NCI-H128 (cell line): ENCODE results near the gene DELE1.
A peak's percentile ranks its signal among the peaks of the same experiment; 100 is the strongest.

Experiments
- DNase-seq: peaks from one replicate; lab custom pipeline; 2025; ENCODE audit not compliant: unreplicated experiment; lab: John Stamatoyannopoulos, UW

DELE1 gene

DNA sequence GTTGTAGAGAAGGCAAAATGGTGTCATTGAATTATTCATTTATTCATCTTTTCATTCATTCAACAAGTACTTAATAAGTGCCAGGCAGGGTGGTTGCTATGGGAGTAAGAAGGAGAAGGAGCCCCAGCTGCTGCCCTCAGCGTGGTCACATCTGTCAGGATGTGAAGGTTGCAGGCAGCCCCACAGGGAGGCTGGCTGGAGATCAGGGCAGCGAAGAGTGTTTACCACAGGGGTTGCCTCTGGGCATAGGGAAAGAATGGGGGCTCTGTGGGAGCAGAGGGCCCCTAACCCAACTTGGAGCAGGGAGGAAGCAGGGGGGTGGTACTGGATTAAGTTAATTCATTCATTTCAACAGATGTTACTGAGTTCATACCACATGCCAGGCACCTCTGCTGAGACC lies 28.3 kb downstream of the DELE1 start:
- no peak for DNase-seq

- DNase-seq, result no peak
Observed at GRCh38 chr5:141954194-141954593, 30.5 kb downstream of the DELE1 start.

DNA sequence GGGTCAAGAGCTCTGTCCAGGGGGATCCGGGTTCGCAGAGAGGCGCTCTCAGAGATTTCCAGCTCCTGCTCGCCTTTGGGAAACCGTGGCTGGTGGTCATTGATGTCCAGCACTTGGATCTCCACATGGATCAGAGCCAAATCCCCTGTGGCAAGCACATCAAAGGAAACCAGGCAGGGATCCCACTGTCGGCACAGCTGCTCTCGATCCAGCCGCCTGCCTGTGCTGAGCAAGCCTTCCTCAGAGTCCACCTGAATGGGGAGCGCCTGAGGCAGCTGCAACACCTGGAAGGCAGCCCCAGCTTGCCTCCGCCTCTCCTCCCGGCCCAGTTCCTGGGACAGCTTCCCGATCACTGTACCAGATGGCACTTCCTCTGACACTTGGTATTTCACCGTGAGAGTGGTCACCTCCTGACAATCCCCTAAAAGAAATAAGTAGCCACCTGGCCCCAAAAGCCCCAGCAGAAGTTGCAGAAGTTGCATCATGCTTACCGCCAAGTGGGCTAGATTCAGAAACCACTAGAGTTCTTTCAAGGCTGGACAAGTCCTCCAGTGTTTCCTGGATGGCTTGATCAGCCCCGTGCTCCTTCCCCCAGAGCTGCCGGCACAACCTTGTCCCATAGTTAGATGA lies 33.8 kb downstream of the DELE1 start:
- no peak for DNase-seq

- DNase-seq, result no peak
Observed at GRCh38 chr5:141958113-141958512, 34.4 kb downstream of the DELE1 start, which contains the start of gene PCDH12. PCDH12 (minus strand) TSS chr5:141958202; CDS start chr5:141957851, 351 bp downstream.

- no peak for DNase-seq
Observed at GRCh38 chr5:141958546-141959172, 35.0 kb downstream of the DELE1 start.

- DNase-seq, result no peak
Observed at GRCh38 chr5:141960018-141960417, 36.3 kb downstream of the DELE1 start.

DNA sequence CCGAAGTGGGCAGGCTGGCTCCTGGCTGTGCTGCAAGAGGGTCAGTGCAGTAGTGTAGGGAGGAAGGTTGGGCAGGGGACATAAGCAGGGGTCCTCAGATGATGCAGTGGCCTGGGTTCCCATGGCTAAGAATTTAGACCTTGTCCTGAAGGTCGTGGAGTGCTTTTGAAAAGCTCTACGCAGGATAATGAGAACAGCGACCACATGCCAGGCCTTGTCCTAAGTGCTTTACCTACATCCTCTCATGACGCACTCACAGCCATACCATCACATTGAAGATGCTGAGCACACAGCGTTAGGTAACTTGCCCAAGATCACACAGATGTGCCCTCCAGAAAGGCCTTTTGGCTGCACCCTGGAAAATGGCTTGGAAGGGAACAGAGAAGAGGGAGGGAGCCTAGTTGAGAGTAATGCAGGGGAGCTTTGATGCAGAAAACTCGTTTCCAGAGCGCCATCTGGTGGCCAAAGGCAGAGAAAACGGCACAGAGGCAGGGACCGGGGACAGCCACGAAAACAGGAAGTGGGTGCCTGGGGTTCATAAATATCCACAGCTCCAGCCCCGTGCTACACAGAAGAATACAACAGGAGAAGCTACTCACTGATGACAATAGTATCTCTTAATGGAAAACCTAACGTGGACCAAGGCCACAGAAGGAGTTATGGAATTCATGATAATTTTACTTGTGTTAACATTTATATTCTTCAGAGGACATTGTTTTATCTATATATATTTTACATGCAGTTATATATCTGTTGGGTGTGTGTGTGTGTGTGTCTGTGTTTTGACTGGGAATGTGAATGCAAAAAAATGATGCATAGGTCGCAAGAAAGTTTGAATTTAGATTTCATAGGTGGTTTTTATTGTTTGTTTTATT lies 37.0 kb downstream of the DELE1 start:
- peak; percentile 80 for DNase-seq

DNA sequence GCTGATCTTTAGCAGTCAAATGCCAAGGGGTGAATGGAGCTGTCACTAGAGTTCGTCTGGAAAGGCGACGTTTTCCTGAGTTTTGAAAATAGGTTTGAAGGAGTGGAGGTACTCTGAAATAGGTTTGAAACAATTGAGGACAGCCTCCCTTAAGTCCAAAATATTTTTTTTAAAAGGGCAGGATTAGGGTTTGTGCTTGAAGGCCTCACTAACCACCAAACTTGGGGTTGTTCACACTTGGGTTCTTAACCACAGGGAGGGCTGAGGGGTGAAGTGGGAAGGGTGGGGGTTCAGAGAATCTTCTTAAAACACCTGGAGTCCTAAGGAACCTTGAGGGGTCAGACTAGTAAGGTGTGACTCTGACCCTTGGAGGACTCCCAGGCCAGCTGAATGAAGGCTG lies 37.8 kb downstream of the DELE1 start:
- DNase-seq, result no peak

- no peak for DNase-seq
Observed at GRCh38 chr5:141963701-141964100, 40.0 kb downstream of the DELE1 start.

DNA sequence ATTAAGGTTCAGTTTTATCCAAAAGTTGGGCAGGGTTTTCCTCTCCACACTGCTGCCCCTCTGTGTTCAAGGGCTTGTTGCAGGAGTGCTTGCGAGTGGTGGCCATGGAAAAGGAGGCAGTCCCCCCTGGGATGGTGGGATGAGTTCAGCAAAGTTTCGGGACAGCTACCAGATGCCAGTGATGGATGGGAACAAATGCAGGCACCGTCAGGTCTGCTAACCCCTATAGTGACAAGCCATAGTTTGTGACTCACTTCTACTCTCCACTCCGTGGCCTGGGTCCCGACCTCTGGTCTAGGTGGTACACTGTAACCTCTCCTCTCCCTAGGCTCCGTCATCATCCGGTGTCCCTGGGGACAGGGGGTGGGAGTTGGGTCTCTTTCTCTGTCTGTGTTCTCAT lies 41.4 kb downstream of the DELE1 start:
- no peak for DNase-seq

GRCh38 chr5:141966275-141966962 lies 42.7 kb downstream of the DELE1 start:
- DNase-seq, result no peak

DNA sequence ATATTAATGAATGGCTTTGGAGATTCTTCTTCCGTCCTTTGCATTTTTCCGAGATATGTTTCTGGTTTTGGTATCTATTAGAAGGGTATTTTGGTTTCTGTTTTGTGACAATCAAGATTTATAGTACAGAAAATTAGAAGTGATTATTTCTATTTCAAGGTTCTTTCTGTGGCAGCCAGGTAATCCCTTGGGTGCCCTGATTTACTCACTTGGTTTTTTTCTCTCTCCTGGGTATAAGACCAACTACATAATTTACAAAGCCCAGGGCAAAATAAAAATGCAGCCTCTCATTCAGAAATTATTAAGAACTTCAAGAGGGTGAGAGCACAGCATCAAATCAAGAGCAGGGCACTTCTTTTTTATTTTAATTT lies 43.3 kb downstream of the DELE1 start:
- no peak for DNase-seq

- peak; percentile 56 for DNase-seq
Observed at GRCh38 chr5:141968914-141969608, 45.4 kb downstream of the DELE1 start, which contains the start of gene RNF14. RNF14 (plus strand) TSS chr5:141969105; CDS start chr5:141973589, 4,484 bp downstream.

- no peak for DNase-seq
Observed at GRCh38 chr5:141969783-141970771, 46.4 kb downstream of the DELE1 start.

GRCh38 chr5:141973871-141974595 lies 50.4 kb downstream of the DELE1 start:
- no peak for DNase-seq

DNA sequence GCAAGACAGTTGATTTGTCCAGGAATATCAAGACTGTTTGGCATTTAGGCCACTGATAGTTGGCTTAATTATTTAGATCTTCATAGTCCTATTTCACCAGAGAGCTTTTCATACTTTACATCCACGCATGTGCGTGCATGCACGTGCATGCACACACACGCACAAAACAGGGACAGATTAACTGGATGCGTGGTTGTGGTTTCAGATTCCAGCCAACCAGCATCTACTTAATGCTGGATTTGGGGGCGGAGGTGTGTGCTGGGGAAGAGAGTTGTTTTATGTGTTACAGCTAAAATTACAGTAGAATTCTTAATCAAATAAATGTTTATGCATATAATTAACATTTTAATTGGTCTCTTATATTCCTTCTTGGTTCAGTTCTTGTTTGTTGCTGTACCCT lies 52.5 kb downstream of the DELE1 start:
- no peak for DNase-seq

- DNase-seq, result no peak
Observed at GRCh38 chr5:141978389-141978788, 54.7 kb downstream of the DELE1 start.

DNA sequence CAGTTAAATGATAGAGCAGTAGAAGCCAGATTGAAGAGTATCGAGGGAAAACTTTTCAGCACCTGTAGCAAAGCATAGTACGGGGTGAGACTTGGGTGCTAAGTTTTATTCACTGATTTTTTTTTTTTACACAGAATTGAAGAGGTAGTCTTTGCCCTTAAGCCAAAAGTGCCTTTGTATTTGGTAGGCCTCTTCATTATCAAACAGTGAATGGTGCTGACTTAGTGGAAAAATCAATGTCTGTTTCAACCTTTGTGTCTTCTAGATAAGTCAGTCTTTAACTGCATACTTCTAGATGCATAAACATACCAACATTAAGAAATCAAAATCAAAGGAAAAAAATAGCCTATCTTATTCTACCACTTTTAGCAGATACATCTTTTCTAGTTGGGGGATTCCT lies 59.0 kb downstream of the DELE1 start:
- DNase-seq, result no peak

DNA sequence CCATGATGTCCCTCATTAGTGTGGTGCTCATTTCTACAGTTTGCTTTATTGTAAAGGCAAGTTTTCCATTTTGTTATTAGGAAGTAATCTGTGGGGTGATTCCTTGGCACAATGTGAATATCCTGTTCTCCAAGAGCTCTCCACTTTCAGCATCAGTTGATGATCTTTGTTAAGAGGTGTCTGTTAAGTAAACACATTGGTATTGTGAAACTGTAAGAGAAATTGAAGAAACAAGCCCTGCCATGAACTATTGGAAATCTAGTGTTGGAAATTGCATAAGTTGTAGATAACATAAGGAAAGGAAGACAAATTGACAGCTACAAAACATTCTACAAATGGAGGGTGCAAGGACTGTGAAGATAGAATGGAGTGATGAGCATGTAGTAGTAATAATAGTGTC lies 62.4 kb downstream of the DELE1 start:
- no peak for DNase-seq
